PC-3 (cell line): ENCODE results near the gene NLRC4.

Experiments used
- EZH2 ChIP-seq: fragments of 300-600 bp; sonication (generic); IDR thresholded peaks from one replicate; pipeline ENCODE4 v1.6.1; 2017; ENCODE audit warnings: antibody characterized with exemption, mild to moderate bottlenecking, low read length; ENCODE audit not compliant: unreplicated experiment
- TF ChIP-seq, protein P1 (sequence below): fragments of 300-600 bp; sonication (generic); conservative IDR thresholded peaks from 2 replicates; pipeline ENCODE4 v1.5.1; 2017; ENCODE audit warnings: antibody characterized with exemption, low read depth, mild to moderate bottlenecking, low read length

DNA sequence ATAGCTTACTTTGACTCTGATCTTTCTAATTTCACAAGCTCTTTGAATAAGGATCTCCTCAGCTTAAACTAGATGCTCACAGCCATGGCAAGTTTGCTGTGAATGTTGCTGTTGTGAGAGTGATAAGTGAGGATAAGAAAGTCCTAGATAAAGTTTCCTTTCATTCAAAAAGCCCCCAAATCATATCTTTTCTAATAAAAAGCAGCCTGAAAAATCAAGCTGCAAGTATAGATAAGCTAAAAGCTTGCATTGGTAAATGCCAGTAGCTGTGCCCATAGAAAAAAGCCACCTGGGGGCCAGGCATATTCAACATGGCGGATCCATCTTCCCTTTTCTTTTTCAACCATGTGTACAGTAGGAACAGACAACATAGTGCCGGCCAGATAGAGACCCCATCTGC is 4.3 kb downstream of the NLRC4 start:
- no peak for TF ChIP-seq EZH2
- TF ChIP-seq, protein P1, sequence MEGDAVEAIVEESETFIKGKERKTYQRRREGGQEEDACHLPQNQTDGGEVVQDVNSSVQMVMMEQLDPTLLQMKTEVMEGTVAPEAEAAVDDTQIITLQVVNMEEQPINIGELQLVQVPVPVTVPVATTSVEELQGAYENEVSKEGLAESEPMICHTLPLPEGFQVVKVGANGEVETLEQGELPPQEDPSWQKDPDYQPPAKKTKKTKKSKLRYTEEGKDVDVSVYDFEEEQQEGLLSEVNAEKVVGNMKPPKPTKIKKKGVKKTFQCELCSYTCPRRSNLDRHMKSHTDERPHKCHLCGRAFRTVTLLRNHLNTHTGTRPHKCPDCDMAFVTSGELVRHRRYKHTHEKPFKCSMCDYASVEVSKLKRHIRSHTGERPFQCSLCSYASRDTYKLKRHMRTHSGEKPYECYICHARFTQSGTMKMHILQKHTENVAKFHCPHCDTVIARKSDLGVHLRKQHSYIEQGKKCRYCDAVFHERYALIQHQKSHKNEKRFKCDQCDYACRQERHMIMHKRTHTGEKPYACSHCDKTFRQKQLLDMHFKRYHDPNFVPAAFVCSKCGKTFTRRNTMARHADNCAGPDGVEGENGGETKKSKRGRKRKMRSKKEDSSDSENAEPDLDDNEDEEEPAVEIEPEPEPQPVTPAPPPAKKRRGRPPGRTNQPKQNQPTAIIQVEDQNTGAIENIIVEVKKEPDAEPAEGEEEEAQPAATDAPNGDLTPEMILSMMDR, result no peak
